Choroid plexus epithelial cell (primary cell): Measurements from ENCODE around the gene GPALPP1.
"Not testable (repeated sequence)": the region's sequence is repeated elsewhere in the genome, so short reads cannot be mapped to it uniquely, and the experiment has no call there.

Source experiments
- DNase-seq: peaks from one replicate; pipeline ENCODE4 v3.0.0-alpha.2; 2010; ENCODE audit warnings: low read depth
- H3K4me3 ChIP-seq: 2 replicates; pipeline ENCODE4 v1.5.1; 2011; ENCODE audit warnings: low read depth, mild to moderate bottlenecking, control low read depth, low read length, moderate library complexity
- TF ChIP-seq, protein P1 (sequence below): conservative IDR thresholded peaks from 2 replicates; pipeline ENCODE4 v1.5.1; 2011; ENCODE audit warnings: low read depth, mild to moderate bottlenecking, control low read depth, inconsistent platforms, low read length, moderate library complexity

The GPALPP1 gene

DNA sequence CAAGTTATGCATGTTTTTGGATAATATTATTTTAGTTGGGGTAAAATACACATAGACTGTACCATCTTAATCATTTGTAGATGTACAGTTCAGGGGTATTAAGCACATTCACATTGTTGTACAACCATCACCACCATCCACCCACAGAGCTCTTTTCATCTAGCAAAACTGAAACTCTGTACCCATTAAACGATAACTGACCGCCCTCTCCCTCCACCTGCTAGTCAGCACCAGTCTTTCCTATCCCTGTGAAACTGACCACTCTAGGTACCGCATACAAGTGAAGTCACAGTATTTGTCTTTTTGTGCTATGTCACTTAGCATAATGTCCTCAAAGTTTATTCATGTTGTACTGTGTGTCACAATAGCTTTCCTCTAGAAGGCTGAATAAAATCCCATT, 70.7 kb downstream of the GPALPP1 start:
- H3K4me3 ChIP-seq, result no peak overlapping the region
- TF ChIP-seq, protein P1, sequence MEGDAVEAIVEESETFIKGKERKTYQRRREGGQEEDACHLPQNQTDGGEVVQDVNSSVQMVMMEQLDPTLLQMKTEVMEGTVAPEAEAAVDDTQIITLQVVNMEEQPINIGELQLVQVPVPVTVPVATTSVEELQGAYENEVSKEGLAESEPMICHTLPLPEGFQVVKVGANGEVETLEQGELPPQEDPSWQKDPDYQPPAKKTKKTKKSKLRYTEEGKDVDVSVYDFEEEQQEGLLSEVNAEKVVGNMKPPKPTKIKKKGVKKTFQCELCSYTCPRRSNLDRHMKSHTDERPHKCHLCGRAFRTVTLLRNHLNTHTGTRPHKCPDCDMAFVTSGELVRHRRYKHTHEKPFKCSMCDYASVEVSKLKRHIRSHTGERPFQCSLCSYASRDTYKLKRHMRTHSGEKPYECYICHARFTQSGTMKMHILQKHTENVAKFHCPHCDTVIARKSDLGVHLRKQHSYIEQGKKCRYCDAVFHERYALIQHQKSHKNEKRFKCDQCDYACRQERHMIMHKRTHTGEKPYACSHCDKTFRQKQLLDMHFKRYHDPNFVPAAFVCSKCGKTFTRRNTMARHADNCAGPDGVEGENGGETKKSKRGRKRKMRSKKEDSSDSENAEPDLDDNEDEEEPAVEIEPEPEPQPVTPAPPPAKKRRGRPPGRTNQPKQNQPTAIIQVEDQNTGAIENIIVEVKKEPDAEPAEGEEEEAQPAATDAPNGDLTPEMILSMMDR, result no peak
- DNase-seq, result no peak

DNA sequence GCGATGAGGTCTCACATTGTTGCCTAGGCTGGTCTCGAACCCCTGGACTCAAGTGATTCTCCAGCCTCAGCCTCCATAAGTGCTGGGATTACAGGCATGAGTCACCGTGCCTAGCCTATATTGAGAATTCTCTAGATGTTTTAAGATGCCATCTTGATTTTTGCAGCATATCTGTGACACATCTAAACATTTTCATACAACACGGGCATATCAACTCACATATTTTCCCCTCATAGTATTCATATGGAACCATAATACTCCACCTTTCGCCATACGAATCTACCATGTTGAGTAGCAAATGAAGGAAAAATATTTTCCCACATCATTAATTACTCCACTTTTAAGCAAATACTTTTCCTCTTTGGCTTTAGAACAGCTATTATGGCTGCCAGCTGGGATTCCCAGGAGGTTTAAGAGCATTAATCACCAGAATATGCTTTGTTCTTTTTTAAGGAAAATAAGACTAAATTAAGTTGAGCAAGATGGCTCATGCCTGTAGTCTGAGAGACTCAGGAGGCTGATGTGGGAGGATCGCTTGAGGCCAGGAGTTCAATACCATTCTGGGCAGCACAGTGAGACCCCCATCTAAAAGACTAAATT, 74.0 kb downstream of the GPALPP1 start:
- TF ChIP-seq, protein P1, result no peak
- H3K4me3 ChIP-seq, result no peak overlapping the region
- DNase-seq, result no peak

GRCh38 chr13:45063889-45064288, 74.6 kb downstream of the GPALPP1 start:
- DNase-seq, H3K4me3 ChIP-seq: not testable (repeated sequence)

- no peak overlapping the region for H3K4me3 ChIP-seq
- no peak for DNase-seq
- TF ChIP-seq, protein P1, result no peak
Observed at GRCh38 chr13:45064889-45065288, 75.6 kb downstream of the GPALPP1 start.

GRCh38 chr13:45068036-45069001, 79.0 kb downstream of the GPALPP1 start:
- TF ChIP-seq, protein P1, result no peak
- H3K4me3 ChIP-seq, result no peak overlapping the region
- DNase-seq, result no peak

- TF ChIP-seq, protein P1, result no peak
- no peak overlapping the region for H3K4me3 ChIP-seq
- no peak for DNase-seq
Observed at GRCh38 chr13:45073809-45074208, 84.5 kb downstream of the GPALPP1 start.

GRCh38 chr13:45074721-45075120, 85.4 kb downstream of the GPALPP1 start:
- TF ChIP-seq, protein P1, result no peak
- DNase-seq, result no peak
- no peak overlapping the region for H3K4me3 ChIP-seq
